ENCODE data around the gene CDH13. TPM values are rescaled to one million over a fixed set of nuclear protein-coding genes. Genes with fewer than 3 reads are reported as not detected.

CDH13 gene
- total and polyA plus RNA-seq, 9 of the 15 experiments (the other 6 are each of a cell fraction or from before 2014, with no cell fraction given), result 0.03 TPM; not detected in 8

- TF ChIP-seq, protein P1, sequence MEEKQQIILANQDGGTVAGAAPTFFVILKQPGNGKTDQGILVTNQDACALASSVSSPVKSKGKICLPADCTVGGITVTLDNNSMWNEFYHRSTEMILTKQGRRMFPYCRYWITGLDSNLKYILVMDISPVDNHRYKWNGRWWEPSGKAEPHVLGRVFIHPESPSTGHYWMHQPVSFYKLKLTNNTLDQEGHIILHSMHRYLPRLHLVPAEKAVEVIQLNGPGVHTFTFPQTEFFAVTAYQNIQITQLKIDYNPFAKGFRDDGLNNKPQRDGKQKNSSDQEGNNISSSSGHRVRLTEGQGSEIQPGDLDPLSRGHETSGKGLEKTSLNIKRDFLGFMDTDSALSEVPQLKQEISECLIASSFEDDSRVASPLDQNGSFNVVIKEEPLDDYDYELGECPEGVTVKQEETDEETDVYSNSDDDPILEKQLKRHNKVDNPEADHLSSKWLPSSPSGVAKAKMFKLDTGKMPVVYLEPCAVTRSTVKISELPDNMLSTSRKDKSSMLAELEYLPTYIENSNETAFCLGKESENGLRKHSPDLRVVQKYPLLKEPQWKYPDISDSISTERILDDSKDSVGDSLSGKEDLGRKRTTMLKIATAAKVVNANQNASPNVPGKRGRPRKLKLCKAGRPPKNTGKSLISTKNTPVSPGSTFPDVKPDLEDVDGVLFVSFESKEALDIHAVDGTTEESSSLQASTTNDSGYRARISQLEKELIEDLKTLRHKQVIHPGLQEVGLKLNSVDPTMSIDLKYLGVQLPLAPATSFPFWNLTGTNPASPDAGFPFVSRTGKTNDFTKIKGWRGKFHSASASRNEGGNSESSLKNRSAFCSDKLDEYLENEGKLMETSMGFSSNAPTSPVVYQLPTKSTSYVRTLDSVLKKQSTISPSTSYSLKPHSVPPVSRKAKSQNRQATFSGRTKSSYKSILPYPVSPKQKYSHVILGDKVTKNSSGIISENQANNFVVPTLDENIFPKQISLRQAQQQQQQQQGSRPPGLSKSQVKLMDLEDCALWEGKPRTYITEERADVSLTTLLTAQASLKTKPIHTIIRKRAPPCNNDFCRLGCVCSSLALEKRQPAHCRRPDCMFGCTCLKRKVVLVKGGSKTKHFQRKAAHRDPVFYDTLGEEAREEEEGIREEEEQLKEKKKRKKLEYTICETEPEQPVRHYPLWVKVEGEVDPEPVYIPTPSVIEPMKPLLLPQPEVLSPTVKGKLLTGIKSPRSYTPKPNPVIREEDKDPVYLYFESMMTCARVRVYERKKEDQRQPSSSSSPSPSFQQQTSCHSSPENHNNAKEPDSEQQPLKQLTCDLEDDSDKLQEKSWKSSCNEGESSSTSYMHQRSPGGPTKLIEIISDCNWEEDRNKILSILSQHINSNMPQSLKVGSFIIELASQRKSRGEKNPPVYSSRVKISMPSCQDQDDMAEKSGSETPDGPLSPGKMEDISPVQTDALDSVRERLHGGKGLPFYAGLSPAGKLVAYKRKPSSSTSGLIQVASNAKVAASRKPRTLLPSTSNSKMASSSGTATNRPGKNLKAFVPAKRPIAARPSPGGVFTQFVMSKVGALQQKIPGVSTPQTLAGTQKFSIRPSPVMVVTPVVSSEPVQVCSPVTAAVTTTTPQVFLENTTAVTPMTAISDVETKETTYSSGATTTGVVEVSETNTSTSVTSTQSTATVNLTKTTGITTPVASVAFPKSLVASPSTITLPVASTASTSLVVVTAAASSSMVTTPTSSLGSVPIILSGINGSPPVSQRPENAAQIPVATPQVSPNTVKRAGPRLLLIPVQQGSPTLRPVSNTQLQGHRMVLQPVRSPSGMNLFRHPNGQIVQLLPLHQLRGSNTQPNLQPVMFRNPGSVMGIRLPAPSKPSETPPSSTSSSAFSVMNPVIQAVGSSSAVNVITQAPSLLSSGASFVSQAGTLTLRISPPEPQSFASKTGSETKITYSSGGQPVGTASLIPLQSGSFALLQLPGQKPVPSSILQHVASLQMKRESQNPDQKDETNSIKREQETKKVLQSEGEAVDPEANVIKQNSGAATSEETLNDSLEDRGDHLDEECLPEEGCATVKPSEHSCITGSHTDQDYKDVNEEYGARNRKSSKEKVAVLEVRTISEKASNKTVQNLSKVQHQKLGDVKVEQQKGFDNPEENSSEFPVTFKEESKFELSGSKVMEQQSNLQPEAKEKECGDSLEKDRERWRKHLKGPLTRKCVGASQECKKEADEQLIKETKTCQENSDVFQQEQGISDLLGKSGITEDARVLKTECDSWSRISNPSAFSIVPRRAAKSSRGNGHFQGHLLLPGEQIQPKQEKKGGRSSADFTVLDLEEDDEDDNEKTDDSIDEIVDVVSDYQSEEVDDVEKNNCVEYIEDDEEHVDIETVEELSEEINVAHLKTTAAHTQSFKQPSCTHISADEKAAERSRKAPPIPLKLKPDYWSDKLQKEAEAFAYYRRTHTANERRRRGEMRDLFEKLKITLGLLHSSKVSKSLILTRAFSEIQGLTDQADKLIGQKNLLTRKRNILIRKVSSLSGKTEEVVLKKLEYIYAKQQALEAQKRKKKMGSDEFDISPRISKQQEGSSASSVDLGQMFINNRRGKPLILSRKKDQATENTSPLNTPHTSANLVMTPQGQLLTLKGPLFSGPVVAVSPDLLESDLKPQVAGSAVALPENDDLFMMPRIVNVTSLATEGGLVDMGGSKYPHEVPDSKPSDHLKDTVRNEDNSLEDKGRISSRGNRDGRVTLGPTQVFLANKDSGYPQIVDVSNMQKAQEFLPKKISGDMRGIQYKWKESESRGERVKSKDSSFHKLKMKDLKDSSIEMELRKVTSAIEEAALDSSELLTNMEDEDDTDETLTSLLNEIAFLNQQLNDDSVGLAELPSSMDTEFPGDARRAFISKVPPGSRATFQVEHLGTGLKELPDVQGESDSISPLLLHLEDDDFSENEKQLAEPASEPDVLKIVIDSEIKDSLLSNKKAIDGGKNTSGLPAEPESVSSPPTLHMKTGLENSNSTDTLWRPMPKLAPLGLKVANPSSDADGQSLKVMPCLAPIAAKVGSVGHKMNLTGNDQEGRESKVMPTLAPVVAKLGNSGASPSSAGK (IDR thresholded peaks at IDR 0.05), result no peak
- no peak for TF ChIP-seq GTF2E2 (tag; IDR thresholded peaks at IDR 0.05)
- TF ChIP-seq TAF1 (IDR thresholded peaks at IDR 0.05; ENCODE audit: control insufficient read depth, extremely low read depth, insufficient read depth, low read length, severe bottlenecking), result no peak
- TF ChIP-seq ATF3 (IDR thresholded peaks at IDR 0.05), result no peak
- TF ChIP-seq ATF3 (CRISPR knock-in tag; conservative IDR thresholded peaks at IDR 0.05), result no peak
- TF ChIP-seq NUFIP1 (IDR thresholded peaks at IDR 0.05; ENCODE audit: partially characterized antibody), result no peak
- TF ChIP-seq ZNF707 (CRISPR knock-in tag; conservative IDR thresholded peaks at IDR 0.05), result no peak
- TF ChIP-seq CC2D1A (IDR thresholded peaks at IDR 0.05), result no peak
- TF ChIP-seq ZEB2 (IDR thresholded peaks at IDR 0.05), result no peak
Observed at GRCh38 chr16:83335076-83335475, 708.3 kb downstream of the CDH13 start (continued).

All from K562 (cell line).